Activated effector memory CD4-positive, alpha-beta T cell treated with Interleukin-2 at 50 U/mL for 16 hours (primary cell): Measurements from ENCODE around the gene STAC3.
"Not testable (repeated sequence)": the region's sequence is repeated elsewhere in the genome, so short reads cannot be mapped to it uniquely, and the experiment has no call there.

Experiments used
- DNase-seq: peaks from one replicate; pipeline ENCODE4 v3.0.0-alpha.2; 2020

Gene STAC3

GRCh38 chr12:57250956-57251355, at the start of gene STAC3:
TSS of gene STAC3 (minus strand) at chr12:57251187. CDS start at chr12:57249636, 1,551 bp downstream.
- no peak for DNase-seq

GRCh38 chr12:57299514-57300016, 48.6 kb upstream of the STAC3 start:
- DNase-seq = no peak

- no peak for DNase-seq
These were observed 45.3 kb upstream of the STAC3 start for GRCh38 chr12:57296291-57296690.

- DNase-seq = not testable (repeated sequence)
These were observed 31.1 kb upstream of the STAC3 start for GRCh38 chr12:57282073-57282472.

GRCh38 chr12:57280211-57281062, 29.4 kb upstream of the STAC3 start:
- DNase-seq = peak; percentile 51

GRCh38 chr12:57278465-57279381, 27.7 kb upstream of the STAC3 start:
- DNase-seq = no peak

- no peak for DNase-seq
These were observed 26.1 kb upstream of the STAC3 start for GRCh38 chr12:57276935-57277563.

GRCh38 chr12:57276233-57276632, 25.2 kb upstream of the STAC3 start:
- DNase-seq = not testable (repeated sequence)

GRCh38 chr12:57273516-57273915, 22.5 kb upstream of the STAC3 start:
- DNase-seq = no peak

GRCh38 chr12:57272337-57273151, 21.6 kb upstream of the STAC3 start:
- DNase-seq = no peak

- DNase-seq = no peak
These were observed 20.0 kb upstream of the STAC3 start for GRCh38 chr12:57270966-57271470.

- DNase-seq = no peak
These were observed 17.3 kb upstream of the STAC3 start for GRCh38 chr12:57268264-57268663.

GRCh38 chr12:57266681-57267080, 15.7 kb upstream of the STAC3 start:
- no peak for DNase-seq

- DNase-seq = no peak
These were observed 12.1 kb upstream of the STAC3 start for GRCh38 chr12:57263096-57263495.

GRCh38 chr12:57262126-57262822, 11.3 kb upstream of the STAC3 start:
- no peak for DNase-seq

- DNase-seq = no peak
These were observed 10.5 kb upstream of the STAC3 start for GRCh38 chr12:57261428-57261865.

GRCh38 chr12:57260366-57260765, 9.4 kb upstream of the STAC3 start:
- DNase-seq = no peak

- DNase-seq = no peak
These were observed 8.3 kb upstream of the STAC3 start for GRCh38 chr12:57258977-57259970.

- DNase-seq = no peak
These were observed 4.9 kb upstream of the STAC3 start for GRCh38 chr12:57255916-57256315.
